ENCODE results near the gene SMIM1.

Gene SMIM1

DNA sequence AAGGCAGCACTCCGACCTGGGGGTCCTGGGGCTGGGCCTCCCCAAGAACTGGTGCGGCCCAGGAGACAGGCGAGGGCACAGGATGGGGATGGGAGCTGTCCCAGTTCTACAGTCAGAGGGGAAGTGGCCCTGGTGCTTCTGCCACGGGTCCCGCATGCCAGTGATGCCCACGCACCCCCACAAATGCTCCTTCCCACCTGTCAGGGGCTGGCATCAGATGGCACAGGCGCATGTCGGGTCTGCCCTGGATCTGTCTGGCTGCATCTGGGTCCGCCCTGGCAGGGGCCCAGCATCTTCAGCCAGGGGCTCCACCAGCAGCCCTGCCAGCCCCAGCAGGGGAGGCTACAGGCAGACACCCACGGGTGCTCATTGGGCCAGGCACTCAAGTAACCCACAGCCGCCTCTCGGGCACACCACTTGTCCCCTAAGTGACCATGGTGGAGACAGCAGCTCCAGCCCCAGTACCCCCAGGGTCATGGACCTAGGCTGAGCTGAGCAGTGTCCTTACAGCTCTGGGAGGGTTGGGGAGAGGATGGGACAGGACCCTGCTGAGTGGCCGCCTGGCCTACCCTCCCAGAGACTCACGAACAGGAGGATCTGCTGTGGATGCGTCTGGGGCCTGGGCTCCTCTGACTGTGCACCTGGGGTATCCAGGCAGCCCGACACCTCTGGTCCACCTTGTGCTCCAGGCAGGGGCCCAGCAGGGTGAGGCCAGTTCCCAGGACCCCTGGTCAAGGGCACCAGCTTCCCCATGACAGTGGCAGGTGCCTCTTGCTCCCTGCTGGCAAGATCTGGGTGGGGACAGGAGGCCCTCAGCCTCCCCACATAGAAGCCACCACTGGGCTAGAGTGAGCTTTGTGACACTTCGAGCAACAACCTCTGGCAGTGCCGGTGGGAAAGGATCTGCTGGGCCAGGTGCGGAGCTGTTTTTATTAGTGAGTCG, 5.4 kb downstream of the SMIM1 start:
- DNase-seq: no peak

DNA sequence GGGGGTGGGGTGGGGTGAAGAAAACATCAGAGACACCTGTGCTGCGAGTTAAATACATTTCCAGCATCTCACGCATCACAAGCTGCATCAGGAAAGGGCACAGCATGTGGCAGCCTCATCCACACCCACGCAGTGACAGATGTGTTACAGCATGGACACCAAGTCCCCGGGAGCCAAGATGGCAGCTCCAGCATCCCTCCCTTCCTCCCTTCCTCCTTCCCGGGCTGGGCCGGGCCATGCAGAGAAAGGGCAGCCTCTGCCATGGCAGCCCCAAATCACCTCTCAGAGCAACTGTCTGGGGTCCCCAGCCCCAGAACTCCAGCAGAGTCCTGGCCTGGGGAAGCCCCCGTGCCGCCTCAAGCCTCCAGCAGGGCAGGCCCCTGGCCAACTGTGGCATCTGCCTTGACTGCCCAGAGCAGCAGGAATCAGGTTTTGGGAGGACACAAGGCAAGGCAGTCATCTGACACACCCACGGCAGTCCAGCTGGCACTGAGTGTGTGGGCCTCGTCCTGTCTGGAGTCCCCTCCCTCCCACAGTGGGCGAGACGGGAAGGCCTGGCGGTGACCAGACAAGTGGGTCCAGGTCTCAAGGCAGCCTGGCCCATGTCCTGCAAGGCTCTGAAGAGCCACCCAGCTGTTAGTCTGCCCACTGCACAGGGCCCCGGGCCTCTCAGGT, 6.2 kb downstream of the SMIM1 start:
- DNase-seq: no peak

DNA sequence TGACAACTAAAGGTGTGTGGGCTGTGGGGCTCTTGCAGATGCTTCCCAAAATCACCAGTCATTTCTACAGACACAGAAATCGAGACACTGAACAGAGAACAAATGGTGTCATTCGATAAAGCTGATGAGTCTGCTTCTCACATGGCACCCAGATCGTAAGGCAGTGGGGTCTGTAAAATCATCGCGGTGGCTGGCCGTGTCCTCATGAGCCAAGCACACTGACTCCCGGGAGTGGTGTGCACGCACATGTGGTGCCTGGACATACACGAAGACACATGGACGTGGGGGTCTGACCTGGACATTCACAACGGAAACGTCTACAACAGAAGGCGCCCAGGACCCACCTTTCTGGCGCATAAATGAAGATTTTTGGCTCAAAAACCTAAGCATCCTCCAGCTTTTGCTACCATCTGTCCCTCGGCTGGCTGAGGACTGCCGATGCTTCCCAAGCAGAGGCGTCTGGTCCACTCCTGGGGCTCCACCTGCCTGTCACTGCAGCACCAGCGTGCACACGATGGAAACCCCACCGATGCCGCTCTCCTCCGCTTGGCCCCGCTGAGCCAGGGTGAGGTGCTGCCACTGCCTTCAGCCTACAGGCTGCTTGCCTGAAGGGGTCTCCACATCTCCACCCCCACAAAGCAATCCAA, 6.8 kb downstream of the SMIM1 start:
- DNase-seq: no peak

DNA sequence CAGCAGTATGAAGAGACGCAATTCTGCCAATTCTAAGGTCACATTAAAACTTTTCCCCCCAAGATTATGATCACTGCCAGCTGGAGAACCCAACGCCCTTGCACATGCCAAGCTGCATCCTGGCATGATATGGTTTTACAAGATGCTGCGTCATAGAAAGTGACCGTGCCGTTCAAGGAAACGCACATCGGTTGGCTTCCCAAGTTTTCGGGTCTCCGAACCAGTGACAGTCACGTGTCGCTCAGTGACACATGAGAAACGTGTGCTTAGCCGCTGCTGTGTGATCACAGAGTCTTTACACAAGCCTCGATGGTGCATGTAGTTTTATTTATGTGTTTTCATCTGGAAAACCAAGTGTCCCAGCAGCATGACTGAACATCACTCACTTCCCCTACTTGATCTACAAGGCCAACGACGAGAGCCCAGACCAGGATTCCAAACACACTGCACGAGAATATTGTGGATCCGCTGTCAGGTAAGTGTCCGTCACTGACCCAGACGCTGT, 7.4 kb downstream of the SMIM1 start:
- no peak for DNase-seq

DNA sequence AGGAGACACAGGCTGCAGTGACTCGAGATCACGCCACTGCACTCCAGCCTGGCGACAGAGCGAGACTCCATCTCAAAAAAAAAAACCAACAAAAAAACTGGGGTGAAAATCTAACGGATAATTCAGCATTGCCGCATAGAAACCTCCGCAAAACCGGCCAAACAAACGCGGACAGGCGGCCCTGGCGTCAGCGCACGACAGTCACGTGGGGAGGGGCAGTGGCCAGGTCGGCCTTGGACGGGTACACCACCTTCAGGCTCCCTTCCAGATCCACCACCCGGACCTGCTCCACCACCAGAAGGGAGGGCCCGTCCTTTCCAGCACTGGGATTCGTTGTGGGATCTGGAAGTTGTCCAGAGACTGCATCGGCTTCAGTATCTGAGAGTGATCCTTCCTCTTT, 8.4 kb downstream of the SMIM1 start:
- no peak for DNase-seq

DNA sequence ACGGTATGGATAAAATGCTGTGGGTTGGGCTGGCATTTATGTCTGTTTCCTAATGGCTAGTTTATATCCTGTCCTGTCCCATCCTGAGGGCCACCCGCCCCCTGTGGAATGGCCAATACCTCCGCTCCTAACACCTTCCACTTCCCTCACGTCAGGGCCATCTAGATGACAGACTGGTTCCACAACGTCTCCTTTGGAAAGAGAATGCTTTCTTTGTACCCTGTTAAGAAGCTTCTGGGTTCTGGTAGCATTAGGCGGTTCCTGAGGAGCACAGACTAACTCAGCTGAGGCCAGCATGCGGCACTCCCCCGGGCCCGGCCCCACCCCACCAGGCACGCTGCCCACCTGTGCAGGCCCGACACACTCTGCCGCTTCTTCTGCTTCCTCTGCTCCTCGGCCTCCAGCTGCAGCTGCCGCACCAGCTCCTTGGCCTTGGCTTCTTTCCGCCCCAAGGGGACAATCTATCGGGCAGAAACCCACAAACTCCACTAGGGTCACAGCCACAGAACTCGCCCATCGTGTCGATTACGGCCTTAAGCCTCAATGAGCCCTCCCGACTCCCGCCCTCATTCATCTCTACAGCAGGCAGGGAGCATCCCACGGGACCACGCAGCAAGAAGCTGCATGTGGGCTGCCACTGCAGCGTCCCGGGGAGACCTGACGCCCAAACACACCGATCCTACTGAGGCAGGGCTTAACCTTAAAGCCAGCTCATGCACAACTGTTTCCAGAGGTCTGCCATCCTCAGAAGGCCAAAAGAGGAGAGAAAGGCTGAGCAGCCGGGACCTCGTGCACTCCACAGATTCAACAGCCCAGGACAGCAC, 11.3 kb downstream of the SMIM1 start:
- no peak for DNase-seq

DNA sequence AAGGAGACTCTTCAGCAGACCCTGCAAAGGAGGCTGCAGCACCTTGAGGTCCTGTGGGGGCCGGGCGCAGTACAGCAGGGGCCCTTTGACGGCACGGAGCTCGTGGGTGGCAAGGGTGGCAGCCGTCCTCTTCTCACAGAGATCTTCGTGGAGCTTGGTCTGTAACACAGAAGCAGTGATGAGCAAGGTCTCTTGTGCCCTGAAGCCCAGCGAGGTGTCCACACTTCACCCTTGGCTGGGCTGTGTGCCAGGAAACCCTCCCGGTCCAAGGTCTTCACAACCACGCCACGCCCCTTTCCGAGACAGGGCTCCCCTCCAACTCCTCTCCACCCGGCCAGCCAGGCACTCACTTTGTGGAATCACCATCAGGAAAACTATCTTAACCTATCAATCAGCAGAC, 12.5 kb downstream of the SMIM1 start:
- no peak for DNase-seq

DNA sequence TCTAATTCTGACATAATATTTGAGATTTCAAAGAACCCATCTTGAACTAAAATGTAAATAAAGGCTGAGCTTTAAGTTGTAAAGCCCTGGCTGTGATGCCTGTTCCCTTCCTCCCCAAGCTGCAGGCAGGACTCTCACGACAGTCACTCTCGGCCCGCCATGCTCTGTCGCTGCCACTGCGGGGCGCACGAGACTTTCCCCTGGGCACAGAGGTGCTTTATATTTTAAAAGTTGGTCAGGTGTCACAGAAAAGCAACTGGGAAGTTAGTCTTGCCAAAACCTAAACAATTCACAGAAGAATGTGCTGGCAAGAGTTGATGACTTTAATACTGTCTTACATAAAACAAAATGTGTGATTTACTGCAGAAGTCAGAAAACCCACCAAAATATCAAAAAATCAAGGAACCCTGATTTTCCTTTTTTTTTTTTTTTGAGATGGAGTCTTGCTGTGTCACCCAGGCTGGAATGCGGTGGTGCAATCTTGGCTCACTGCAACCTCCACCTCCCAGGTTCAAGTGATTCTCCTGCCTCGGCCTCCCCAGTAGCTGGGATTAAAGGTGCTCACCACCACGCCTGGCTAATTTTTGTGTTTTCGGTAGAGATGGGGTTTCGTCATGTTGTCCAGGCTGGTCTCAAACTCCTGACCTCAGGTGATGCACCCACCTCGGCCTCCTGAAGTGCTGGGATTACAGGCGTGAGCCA, 13.1 kb downstream of the SMIM1 start:
- DNase-seq: no peak

DNA sequence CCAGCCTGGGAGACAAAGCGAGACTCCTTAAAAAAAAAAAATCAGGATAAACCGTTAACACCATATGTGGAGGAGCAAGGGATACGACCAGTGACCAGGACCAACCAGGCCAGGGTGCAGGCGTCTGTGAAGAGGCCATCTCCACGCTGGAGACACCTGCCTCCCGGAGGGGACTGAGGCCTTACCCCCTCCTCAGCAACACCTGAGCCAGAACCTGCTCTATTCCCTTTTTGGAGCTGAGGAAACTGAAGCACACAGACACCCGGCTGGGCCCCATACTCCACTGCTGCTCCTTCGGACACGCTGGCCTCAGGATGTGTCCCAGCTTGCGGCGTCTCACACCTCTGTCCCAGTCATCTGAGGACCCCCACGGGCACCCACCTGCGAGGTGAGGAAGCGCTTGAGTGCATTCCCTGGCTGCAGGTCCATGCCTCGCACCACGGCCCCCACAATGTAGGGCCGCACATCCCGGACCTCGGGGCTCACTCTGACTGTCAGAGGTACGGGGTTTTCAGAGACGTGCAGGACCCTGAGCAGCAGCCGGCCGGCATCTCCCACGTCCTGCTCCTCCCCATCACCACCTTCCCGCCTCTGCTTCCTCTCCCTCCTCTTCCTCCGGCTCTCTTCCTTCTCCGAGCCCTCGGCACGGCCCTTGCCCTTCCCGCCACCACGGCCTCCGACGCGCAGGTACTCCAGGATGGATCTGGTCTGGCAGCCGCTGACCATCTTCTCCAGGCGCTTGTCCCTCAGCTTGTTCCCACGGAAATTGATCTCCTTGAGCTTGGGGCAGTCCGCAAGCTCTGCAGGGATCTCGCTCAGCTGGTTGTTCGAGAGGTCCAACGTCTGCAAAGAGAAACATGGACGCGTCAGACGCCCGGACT, 14.2 kb downstream of the SMIM1 start:
- no peak for DNase-seq

DNA sequence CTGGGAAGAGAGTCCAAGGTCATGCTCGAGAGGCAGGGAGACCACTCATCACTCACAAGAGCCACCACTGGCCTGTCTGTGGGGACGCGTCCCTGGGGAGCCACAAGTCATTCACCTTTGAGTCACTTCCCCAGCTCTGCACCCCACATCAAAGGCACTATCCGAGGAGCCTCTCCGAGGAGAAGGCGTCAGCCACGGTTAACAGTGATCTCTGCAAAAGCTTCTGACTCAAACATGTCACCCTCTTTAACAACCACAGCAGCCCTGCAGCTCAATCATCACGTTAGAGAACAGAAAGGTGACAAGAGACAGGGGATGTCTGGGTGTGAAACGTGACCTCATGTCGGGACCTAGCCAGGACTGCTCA, 14.8 kb downstream of the SMIM1 start:
- DNase-seq: no peak

DNA sequence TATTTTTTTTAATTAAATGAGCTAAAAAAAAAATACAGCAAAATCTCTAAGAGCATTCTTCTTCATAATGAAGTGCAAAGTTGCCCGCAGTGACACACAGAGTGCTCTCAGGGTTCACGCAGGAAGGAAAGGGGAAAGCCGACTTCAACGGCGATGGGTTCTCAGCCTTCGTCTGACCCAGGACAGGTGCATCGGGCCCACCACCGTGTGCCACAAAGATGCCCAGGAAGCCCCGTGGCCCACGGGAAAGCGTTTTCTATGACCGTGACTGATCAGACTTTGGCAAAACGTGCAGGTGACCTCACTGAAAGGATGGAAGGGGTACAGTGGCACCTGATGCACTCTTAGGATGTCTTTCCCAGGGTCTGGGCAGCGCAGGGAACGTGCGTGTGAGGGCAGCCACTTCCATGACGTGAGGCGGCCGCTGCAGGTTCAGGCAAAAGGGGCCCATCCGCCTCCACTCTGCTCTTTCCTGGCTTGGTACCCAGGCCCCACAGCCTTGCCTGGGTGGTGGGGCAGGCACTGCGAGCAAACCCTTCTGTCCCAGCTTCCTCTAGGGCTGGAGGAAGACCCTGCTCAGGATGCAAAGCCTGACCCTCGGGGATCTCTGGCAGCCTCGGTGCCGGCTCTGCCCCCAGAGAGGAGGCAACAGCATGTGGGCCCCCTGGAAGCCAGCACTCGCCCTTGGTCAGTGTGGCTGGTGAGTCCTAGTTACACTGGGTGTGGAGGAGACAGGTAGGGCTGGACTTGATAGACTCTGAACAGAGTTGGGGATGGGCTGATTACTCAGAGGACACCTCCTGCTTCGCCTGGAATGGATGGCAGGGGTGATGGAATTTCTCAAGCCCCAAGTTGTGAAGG, 15.4 kb downstream of the SMIM1 start:
- DNase-seq: no peak

DNA sequence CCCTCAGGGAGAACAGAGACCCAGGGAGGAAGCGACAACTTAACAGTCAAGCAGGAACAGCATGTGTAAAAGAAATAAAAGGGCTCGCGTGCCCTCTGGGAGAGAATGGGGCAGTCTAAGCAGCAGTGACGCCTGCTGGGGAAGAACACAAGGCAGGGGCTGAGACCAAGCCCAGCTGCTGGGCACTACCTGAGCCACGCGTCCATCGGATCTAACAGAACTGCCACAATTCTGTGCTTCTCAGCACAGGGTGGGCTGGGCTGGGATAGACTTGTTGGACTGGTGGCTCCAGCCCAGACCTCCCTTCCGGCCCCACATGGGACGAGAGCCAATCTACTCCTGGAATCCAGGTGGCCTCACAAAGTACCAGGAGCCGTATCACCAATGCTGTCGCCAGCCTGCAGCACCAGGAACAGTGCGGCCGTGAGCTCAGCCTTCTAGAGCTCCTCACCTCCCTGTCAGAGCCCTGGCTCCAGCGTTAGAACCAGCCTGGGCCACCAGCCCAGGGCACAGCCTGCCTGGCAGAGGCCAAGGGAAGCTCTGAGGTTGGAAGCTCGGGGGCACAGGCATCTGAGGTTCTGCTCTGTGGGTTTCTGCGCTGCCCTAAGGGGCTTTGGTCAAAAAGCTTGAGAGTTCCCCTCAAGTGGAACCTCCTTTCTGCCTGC, 16.3 kb downstream of the SMIM1 start:
- no peak for DNase-seq

DNA sequence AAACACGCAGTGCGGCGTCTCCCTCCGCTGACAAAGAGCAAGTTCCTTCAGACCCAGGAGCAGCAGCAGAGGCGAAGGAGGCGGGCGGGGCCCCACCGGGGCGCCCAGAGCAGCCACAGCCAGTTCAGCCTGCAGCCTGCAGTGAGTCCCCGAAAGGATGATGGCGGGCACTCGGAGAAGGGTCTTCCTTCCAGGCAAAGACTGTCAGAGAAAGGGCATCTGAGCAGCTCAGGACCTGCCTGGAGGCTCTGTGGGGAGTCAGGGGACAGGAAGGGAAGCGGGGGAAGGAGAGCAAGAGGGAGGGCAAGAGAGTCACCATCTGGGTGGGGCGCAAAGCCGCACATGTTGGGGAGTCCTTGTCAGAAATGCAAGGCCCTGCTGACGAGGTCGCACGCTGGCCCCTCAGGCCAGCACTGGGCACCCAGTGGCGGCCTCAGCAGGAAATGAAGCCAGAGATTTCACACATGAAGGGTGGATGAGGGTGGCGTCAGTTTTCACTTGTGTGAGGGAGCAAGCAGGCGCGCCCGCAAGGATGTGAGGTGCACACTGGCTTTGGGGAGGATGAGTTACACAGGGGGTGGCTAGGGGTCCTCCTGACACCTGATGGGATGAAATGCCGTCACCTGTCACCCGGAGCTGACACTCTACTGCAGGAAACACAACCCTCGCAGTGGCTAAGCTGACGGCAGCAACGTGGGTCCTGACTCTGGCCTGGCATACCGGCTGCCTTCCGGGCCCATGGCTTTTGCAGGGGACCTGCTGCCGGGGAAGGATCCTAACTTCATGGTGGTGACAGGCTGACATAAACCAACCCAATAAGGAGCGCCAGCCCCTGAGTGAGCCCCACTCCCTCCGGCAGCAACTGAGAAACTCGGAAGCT, 17.1 kb downstream of the SMIM1 start:
- no peak for DNase-seq

DNA sequence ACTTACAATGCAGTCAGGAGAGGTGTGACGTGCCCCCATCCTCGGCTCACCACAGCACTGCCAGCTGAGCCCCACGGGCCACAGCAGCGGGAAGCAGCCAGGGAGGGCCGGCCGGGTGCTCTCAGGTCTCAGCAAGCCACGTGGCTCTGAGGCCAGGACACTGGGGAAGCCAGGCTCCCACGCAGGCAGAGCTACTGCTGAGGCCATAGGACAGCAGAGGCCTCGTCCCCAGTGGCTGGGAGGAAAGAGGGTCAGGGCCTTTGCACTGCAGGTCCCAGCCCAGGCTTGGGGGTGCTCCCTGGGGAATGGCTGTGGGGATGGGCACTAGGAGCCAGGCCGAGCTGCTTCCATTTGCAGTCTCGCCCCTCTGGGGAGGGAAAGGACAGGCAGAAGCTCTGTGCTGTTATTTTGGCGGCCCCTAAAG, 18.0 kb downstream of the SMIM1 start:
- DNase-seq: no peak

DNA sequence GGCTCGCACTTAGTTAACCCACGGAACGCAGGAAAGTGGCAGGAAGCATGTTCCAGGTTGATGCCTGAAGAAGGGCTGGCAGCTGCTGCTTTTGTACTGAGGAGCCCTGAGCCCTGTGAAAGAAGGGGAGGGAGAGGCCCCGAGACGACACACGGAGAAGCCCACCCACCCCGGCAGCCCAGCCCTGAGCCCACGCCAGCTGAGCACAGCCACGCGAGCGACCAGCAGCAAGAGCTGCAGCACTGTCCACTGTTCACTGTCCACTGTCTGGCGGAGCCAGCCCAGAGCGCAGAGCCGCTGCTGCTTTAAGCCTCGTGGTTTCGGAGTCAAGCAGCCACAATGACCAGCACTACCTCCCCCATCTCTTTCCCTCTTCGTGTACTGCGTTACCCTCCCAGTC, 18.4 kb downstream of the SMIM1 start:
- DNase-seq: no peak

DNA sequence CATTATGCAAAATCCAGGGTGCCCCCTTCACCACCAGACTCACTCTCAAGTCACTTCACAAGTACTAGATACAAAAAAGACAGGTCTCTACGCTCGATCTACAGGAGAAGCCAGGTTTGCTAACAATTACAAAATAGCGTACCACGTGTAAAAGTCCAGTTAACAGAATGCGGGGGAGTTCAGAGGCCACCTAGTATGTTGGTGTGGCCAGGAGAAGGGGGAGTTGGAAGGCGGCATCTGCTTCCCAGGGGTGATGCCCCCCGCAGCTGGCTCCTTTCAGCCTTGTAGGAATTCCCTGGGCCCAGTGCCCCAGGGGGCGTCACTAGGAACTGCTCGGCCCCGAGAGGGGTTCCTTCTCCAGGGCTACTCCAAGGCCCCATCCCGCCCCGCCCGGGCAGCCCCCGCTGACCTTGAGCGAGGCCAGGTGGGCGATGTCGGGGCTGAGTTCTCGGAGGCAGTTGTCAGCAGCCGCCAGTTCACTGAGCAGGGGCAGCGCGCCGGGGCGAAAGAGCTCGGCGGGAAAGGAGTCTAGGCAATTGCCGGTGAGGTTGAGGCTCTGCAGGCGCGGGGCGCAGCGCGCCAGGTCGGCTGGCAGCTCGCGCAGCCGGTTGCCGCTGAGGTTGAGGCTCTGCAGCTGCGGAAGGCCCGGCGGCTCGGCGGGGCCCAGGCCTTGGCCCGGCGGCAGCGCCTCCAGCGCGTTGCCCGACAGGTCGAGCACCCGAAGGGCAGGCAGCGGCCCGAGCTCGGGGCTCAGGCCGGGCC, 23.1 kb downstream of the SMIM1 start:
- no peak for DNase-seq

DNA sequence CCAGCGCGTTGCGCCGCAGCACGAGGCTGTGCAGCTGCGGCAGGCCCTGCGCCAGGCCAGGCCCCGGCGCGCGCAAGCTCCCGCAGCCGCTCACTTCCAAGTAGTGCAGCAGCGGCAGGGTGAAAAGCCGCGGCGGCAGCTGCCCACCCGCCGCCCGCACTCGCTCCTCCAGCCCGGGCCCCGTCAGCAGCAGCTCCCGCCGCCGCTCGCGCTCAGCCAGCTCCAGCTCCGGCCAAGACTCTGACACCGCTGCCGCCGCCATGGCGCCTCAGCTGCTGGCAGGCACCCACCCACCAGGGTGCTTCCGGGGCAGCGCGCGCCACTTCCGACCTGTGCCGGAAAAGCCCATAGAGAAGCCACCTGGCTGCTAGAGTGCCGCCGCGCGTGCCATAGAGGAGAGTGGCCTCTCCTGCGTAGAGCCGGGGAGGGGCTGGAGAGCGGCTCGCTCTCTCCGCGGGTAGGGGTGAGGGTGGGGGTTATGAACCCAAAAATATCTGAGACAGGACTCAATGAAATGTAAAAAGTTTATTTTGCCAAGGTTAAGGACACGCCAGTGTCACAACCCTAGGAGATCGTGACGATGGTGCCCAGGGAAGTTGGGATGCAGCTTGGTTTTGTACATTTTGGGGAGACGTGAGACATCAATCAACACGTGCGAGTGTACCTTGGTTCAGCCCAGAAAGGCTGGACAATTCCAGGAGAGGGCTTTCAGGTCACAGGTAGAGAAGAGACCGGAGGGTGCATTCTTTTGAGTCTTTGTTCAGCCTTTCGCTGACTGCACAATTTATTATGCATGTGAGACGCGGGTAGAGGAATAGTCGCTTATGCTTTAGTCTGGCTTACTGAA, 23.9 kb downstream of the SMIM1 start, which contains the start of gene LRRC47:
LRRC47 (minus strand) TSS at position 284 of the 847 bp plus-strand sequence; CDS start at position 262, 22 bp downstream.
- peak; percentile 89 for DNase-seq
